CD14-positive monocyte (primary cell): ENCODE data around the gene WFS1. TPM values are rescaled to one million over a fixed set of nuclear protein-coding genes. Genes with fewer than 3 reads are reported as not detected.

Experiments
- DNase-seq, 3 donors: peaks; one replicate each; pipeline ENCODE4 v3.0.0-alpha.2; 2011 to 2022
- H2AFZ ChIP-seq: 2 replicates; pipeline ENCODE4 v1.6.0; 2012; ENCODE audit warnings: mild to moderate bottlenecking, low read depth, low read length, inconsistent platforms; ENCODE audit not compliant: insufficient read depth, poor library complexity, severe bottlenecking
- H3K27ac ChIP-seq, 2 donors: 1 replicate in 1 of 2; 2 replicates in 1 of 2; pipeline ENCODE4 v1.5.1; 2012 to 2013; ENCODE audit warnings: low read length in 2 of 2, control low read depth in 1 of 2, inconsistent platforms in 1 of 2, low read depth in 1 of 2, mild to moderate bottlenecking in 1 of 2
- H3K27me3 ChIP-seq, 2 donors: one replicate each; pipeline versions ENCODE4 v1.6.0 to v1.6.1; 2011 to 2013; ENCODE audit warnings: low read length in 2 of 2; ENCODE audit not compliant: control insufficient read depth in 2 of 2, insufficient read depth in 2 of 2
- H3K36me3 ChIP-seq, 2 donors: replicated peaks in 1 of 2; 1 replicate in 1 of 2; 2 replicates in 1 of 2; pipeline versions ENCODE4 v1.5.1 to v1.6.1; 2012 to 2013; ENCODE audit warnings: low read length in 2 of 2, control low read depth in 1 of 2, inconsistent platforms in 1 of 2, mild to moderate bottlenecking in 1 of 2; ENCODE audit not compliant: insufficient read depth in 2 of 2, control insufficient read depth in 1 of 2
- H3K4me1 ChIP-seq, 2 donors: 1 replicate in 1 of 2; 2 replicates in 1 of 2; pipeline versions ENCODE4 v1.5.1 to v1.6.1; 2012 to 2013; ENCODE audit warnings: low read length in 2 of 2, control low read depth in 1 of 2, inconsistent platforms in 1 of 2, mild to moderate bottlenecking in 1 of 2, moderate library complexity in 1 of 2; ENCODE audit not compliant: insufficient read depth in 2 of 2, control insufficient read depth in 1 of 2
- H3K4me2 ChIP-seq: replicated peaks from 2 replicates; pipeline ENCODE3; 2012; ENCODE audit warnings: low read length, moderate library complexity, mild to moderate bottlenecking; ENCODE audit not compliant: poor library complexity, severe bottlenecking; ENCODE audit errors: extremely low read depth
- H3K4me3 ChIP-seq, 3 experiments: fragments of 200-600 bp in 1 of 3; sonication (generic) in 1 of 3; replicated peaks in 1 of 3; 1 replicate in 2 of 3; 2 replicates in 1 of 3; pipeline ENCODE4 v1.5.1; 2011 to 2013; ENCODE audit warnings: low read length in 3 of 3, mild to moderate bottlenecking in 3 of 3, control low read depth in 2 of 3, low read depth in 2 of 3, inconsistent platforms in 1 of 3, moderate library complexity in 1 of 3
- H3K79me2 ChIP-seq: 2 replicates; pipeline ENCODE4 v1.6.0; 2012; ENCODE audit warnings: mild to moderate bottlenecking, control low read depth, inconsistent platforms, low read length, moderate library complexity; ENCODE audit not compliant: insufficient read depth
- H3K9ac ChIP-seq: 2 replicates; pipeline ENCODE4 v1.6.0; 2017; ENCODE audit warnings: low read length, mild to moderate bottlenecking; ENCODE audit not compliant: insufficient read depth, poor library complexity, severe bottlenecking
- H3K9me3 ChIP-seq, 2 donors: replicated peaks in 1 of 2; 1 replicate in 1 of 2; 2 replicates in 1 of 2; pipeline versions ENCODE4 v1.5.1 to v1.6.1; 2012 to 2013; ENCODE audit warnings: low read length in 2 of 2, control low read depth in 1 of 2; ENCODE audit not compliant: control insufficient read depth in 1 of 2, insufficient read depth in 1 of 2
- H4K20me1 ChIP-seq: 2 replicates; pipeline ENCODE4 v1.6.0; 2012; ENCODE audit warnings: mild to moderate bottlenecking, low read length, control low read depth, moderate library complexity; ENCODE audit not compliant: insufficient read depth
- H3K27ac Mint-ChIP-seq, 7 donors: one replicate each; pipeline ENCODE4 v1.8.0; 2020; ENCODE audit warnings: mild to moderate bottlenecking in 7 of 7, mixed read lengths in 7 of 7, moderate library complexity in 6 of 7, inconsistent platforms in 2 of 7
- H3K27me3 Mint-ChIP-seq, 3 donors: one replicate each; pipeline ENCODE4 v1.8.0; 2021 to 2022; ENCODE audit warnings: low read depth in 3 of 3, mild to moderate bottlenecking in 3 of 3, mixed read lengths in 3 of 3, moderate library complexity in 3 of 3, inconsistent platforms in 1 of 3
- H3K36me3 Mint-ChIP-seq, 2 donors: one replicate each; pipeline ENCODE4 v1.8.0; 2020; ENCODE audit warnings: mixed read lengths in 2 of 2, inconsistent platforms in 1 of 2, mild to moderate bottlenecking in 1 of 2
- H3K4me1 Mint-ChIP-seq: one replicate; pipeline ENCODE4 v1.8.0; 2020; ENCODE audit warnings: mild to moderate bottlenecking, mixed read lengths
- H3K4me3 Mint-ChIP-seq, 2 donors: one replicate each; pipeline ENCODE4 v1.8.0; 2020; ENCODE audit warnings: mild to moderate bottlenecking in 2 of 2, mixed read lengths in 2 of 2, moderate library complexity in 1 of 2
- H3K9me3 Mint-ChIP-seq, 7 donors: one replicate each; pipeline ENCODE4 v1.8.0; 2020 to 2022; ENCODE audit warnings: mixed read lengths in 7 of 7, mild to moderate bottlenecking in 6 of 7, moderate library complexity in 6 of 7, inconsistent platforms in 2 of 7
- WGBS: methylation state at CpG from one replicate; pipeline ENCODE4 v1.1.5; 2013; ENCODE audit warnings: missing lambda C conversion rate; ENCODE audit not compliant: insufficient coverage; 5-methylcytosine and 5-hydroxymethylcytosine counted together
- intact Hi-C, 2 donors: fragments of 100-400 bp; cut with micrococcal nuclease; formaldehyde crosslinking; loops; one replicate each; pipeline versions ENCODE4 v1.15.0 to v1.15.1; 2023
- polyA plus RNA-seq, 3 donors: library from polyadenylated mRNA; depleted of rRNA in 1 of 3; unstranded in 2 of 3; stranded (reverse) in 1 of 3; fragments of 300-500 nt in 2 of 3; fragments of >200 nt in 1 of 3; fragmentation: Illumina TruSeq in 2 of 3; gene quantifications; 1 replicate in 2 of 3; 2 replicates in 1 of 3; pipeline ENCODE4 v1.2.3, GENCODE V29; 2012 to 2021
- TF ChIP-seq, protein P1 (sequence below): fragments of 200-600 bp; IDR thresholded peaks from one replicate; pipeline ENCODE4 v1.8.0; 2022; ENCODE audit warnings: antibody characterized with exemption, mild to moderate bottlenecking

WFS1 gene
- polyA plus RNA-seq, 3 donors: 0.39 to 1.8 (median 0.93) TPM

DNA sequence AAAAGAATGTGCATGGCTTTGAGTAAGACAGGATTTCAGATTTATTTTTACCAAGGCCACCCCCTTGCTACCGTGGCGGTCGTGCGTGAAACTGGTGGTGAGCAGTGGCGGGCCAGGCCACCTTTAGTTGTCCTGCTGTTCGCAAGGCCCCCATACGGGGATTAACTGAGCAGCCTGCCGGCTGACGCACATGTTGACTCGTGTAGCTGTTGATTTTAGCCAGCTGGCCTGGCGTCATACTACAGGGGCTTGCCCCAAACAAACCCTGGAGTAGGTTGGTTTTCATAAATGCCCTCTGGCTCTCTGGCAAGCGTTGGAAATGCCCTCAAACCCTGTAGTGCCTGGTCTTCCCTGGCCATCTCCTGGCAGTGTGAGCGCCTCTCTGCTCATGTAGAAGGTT is 28.4 kb downstream of the WFS1 start:
- Histone ChIP-seq H3K27ac (no peak overlapping the region), H3K9ac (no peak overlapping the region), H3K36me3 (no peaks in the 10 kb centered on the region), H3K79me2 (no peaks in the 10 kb centered on the region), H2AFZ (no peak overlapping the region), H3K4me3 (no peak overlapping the region), H3K4me2 (no peak overlapping the region), H3K27me3 (no peaks in the 10 kb centered on the region), H3K4me1 (no peaks in the 10 kb centered on the region), H4K20me1 (no peaks in the 10 kb centered on the region), H3K9me3 (no peaks in the 10 kb centered on the region)
- intact Hi-C loops: no loop called here
- Mint-ChIP-seq H3K4me1 (no peaks in the 10 kb centered on the region), H3K27ac (no peak overlapping the region), H3K36me3 (no peaks in the 10 kb centered on the region), H3K9me3 (peaks cover 0 to 4% (median 2%) of the 10 kb centered on the region in 7 donors), H3K4me3 (no peak overlapping the region), H3K27me3 (peaks cover 1 to 4% (median 4%) of the 10 kb centered on the region in 3 donors)
- DNase-seq: no peak
- TF ChIP-seq, protein P1, sequence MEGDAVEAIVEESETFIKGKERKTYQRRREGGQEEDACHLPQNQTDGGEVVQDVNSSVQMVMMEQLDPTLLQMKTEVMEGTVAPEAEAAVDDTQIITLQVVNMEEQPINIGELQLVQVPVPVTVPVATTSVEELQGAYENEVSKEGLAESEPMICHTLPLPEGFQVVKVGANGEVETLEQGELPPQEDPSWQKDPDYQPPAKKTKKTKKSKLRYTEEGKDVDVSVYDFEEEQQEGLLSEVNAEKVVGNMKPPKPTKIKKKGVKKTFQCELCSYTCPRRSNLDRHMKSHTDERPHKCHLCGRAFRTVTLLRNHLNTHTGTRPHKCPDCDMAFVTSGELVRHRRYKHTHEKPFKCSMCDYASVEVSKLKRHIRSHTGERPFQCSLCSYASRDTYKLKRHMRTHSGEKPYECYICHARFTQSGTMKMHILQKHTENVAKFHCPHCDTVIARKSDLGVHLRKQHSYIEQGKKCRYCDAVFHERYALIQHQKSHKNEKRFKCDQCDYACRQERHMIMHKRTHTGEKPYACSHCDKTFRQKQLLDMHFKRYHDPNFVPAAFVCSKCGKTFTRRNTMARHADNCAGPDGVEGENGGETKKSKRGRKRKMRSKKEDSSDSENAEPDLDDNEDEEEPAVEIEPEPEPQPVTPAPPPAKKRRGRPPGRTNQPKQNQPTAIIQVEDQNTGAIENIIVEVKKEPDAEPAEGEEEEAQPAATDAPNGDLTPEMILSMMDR: no peak
- WGBS: 85% methylated on average over 9 of the region's 13 CpGs

DNA sequence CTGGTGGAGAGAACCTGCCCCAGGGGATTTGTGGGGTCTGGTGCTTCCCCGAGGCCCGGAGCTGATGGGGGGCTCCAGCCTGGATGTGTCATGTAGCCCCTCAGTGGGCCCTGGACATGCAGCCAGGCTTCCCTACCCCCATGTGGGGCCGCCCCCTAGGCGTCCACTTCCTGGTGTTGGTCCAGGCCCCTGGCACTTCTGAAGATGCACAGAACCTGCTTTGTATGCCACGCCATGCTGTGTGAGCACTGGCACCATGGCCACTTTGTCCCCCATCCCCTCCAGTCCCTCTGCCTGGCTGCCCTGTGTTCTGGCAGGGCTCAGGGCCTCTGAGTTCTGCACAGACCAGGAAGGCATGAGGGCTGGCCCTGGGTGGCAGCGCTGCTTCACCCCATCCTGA is 29.2 kb downstream of the WFS1 start:
- no peak overlapping the region for H3K9ac ChIP-seq
- H3K79me2 ChIP-seq: no peaks in the 10 kb centered on the region
- H3K27me3 ChIP-seq: no peaks in the 10 kb centered on the region
- peaks cover 1 to 4% (median 4%) of the 10 kb centered on the region in 3 donors for H3K27me3 Mint-ChIP-seq
- no peaks in the 10 kb centered on the region for H3K36me3 ChIP-seq
- H3K4me3 Mint-ChIP-seq: no peak overlapping the region
- no peaks in the 10 kb centered on the region for H3K36me3 Mint-ChIP-seq
- DNase-seq: no peak
- H4K20me1 ChIP-seq: no peaks in the 10 kb centered on the region
- no peaks in the 10 kb centered on the region for H3K4me1 ChIP-seq
- intact Hi-C loops: no loop called here
- TF ChIP-seq, protein P1: no peak
- no peaks in the 10 kb centered on the region for H3K4me1 Mint-ChIP-seq
- H3K9me3 Mint-ChIP-seq: peaks cover 0 to 4% (median 2%) of the 10 kb centered on the region in 7 donors
- H3K4me2 ChIP-seq: no peak overlapping the region
- H3K27ac Mint-ChIP-seq: no peak overlapping the region
- WGBS: 93% methylated on average over 6 of the region's 6 CpGs
- no peak overlapping the region for H2AFZ ChIP-seq
- H3K9me3 ChIP-seq: no peaks in the 10 kb centered on the region
- no peak overlapping the region for H3K4me3 ChIP-seq
- H3K27ac ChIP-seq: no peak overlapping the region
